Ishikawa (cell line): ENCODE results near the gene FOXI1.

Experiments
- CEBPB ChIP-seq: IDR thresholded peaks from 2 replicates; pipeline ENCODE4 v1.6.1; 2012
- CREB1 ChIP-seq: IDR thresholded peaks from 2 replicates; pipeline ENCODE4 v1.6.1; 2012; ENCODE audit warnings: low read depth
- EGR1 ChIP-seq: IDR thresholded peaks from 2 replicates; pipeline ENCODE4 v1.6.1; 2012
- EP300 ChIP-seq: IDR thresholded peaks from 2 replicates; pipeline ENCODE4 v1.6.1; 2012; ENCODE audit warnings: borderline replicate concordance
- FOXM1 ChIP-seq: IDR thresholded peaks from 2 replicates; pipeline ENCODE4 v1.6.1; 2012; ENCODE audit warnings: low read depth, borderline replicate concordance
- MAX ChIP-seq: IDR thresholded peaks from 2 replicates; pipeline ENCODE4 v1.6.1; 2012
- NFIC ChIP-seq: IDR thresholded peaks from 2 replicates; pipeline ENCODE4 v1.6.1; 2012
- RAD21 ChIP-seq: IDR thresholded peaks from 2 replicates; pipeline ENCODE4 v1.6.1; 2012; ENCODE audit warnings: low read depth
- REST ChIP-seq: IDR thresholded peaks from 2 replicates; pipeline ENCODE4 v1.6.1; 2012; ENCODE audit warnings: low read depth, mild to moderate bottlenecking
- TAF1 ChIP-seq: IDR thresholded peaks from 2 replicates; pipeline ENCODE4 v1.6.1; 2012; ENCODE audit warnings: low read depth, mild to moderate bottlenecking
- TCF12 ChIP-seq: IDR thresholded peaks from 2 replicates; pipeline ENCODE4 v1.6.1; 2012; ENCODE audit warnings: low read depth
- TEAD4 ChIP-seq: IDR thresholded peaks from 2 replicates; pipeline ENCODE4 v1.6.1; 2012
- USF1 ChIP-seq: IDR thresholded peaks from 2 replicates; pipeline ENCODE4 v1.6.1; 2012
- YY1 ChIP-seq: IDR thresholded peaks from 2 replicates; pipeline ENCODE4 v1.6.1; 2012; ENCODE audit warnings: low read depth
- ZBTB7A ChIP-seq: IDR thresholded peaks from 2 replicates; pipeline ENCODE4 v1.6.1; 2012; ENCODE audit warnings: low read depth

The FOXI1 gene

GRCh38 chr5:170110403-170111087 lies 4.8 kb downstream of the FOXI1 start:
- TF ChIP-seq ZBTB7A (no peak), FOXM1 (no peak), REST (no peak), EP300 (no peak), CREB1 (no peak)

GRCh38 chr5:170111088-170111785 lies 5.5 kb downstream of the FOXI1 start:
- TF ChIP-seq YY1 (no peak), RAD21 (no peak), EP300 (no peak), ZBTB7A (no peak)

GRCh38 chr5:170112876-170113521 lies 7.3 kb downstream of the FOXI1 start:
- no peak for TF ChIP-seq YY1
- TF ChIP-seq MAX = no peak
- no peak for TF ChIP-seq TEAD4
- TF ChIP-seq EGR1 = no peak
- TF ChIP-seq CEBPB = no peak
- no peak for TF ChIP-seq TCF12
- TF ChIP-seq REST = no peak
- no peak for TF ChIP-seq EP300
- TF ChIP-seq CREB1 = no peak
- no peak for TF ChIP-seq ZBTB7A
- no peak for TF ChIP-seq FOXM1
- TF ChIP-seq USF1 = no peak
- TF ChIP-seq TAF1 = no peak
- no peak for TF ChIP-seq NFIC
- TF ChIP-seq RAD21 = no peak

GRCh38 chr5:170113522-170113900 lies 7.8 kb downstream of the FOXI1 start:
- no peak for TF ChIP-seq REST

- no peak for TF ChIP-seq TEAD4
- TF ChIP-seq ZBTB7A = no peak
- no peak for TF ChIP-seq EGR1
- no peak for TF ChIP-seq CREB1
- no peak for TF ChIP-seq TAF1
- TF ChIP-seq FOXM1 = no peak
- TF ChIP-seq YY1 = no peak
- TF ChIP-seq EP300 = no peak
- TF ChIP-seq USF1 = no peak
- TF ChIP-seq REST = no peak
- no peak for TF ChIP-seq TCF12
- no peak for TF ChIP-seq RAD21
- no peak for TF ChIP-seq MAX
Measured at GRCh38 chr5:170114271-170114670, 8.6 kb downstream of the FOXI1 start.
